ENCODE results near the gene SLC35F2.

Gene SLC35F2

GRCh38 chr11:107859459-107860239 is 1.1 kb upstream of the SLC35F2 start:
- Histone ChIP-seq H3K9ac (peak overlapping the region; percentile 82), H3K9me3 (no peaks in the 10 kb centered on the region), H3K4me3 (peak overlapping the region; percentile 83), H3K27me3 (no peaks in the 10 kb centered on the region), H4K20me1 (peaks cover 26% of the 10 kb centered on the region), H3K4me1 (peaks cover 12% of the 10 kb centered on the region), H3K36me3 (peaks cover 16% of the 10 kb centered on the region), H3K27ac (peak overlapping the region; percentile 78), H3K4me2 (peak overlapping the region; percentile 84)
- no peak for TF ChIP-seq Cebpa-rat (IDR thresholded peaks at IDR 0.05)

GRCh38 chr11:107857550-107858216 is 904 bp downstream of the SLC35F2 start:
- Histone ChIP-seq H3K4me3 (peak overlapping the region; percentile 83), H3K36me3 (peaks cover 24% of the 10 kb centered on the region), H3K4me1 (peaks cover 12% of the 10 kb centered on the region), H3K27me3 (no peaks in the 10 kb centered on the region), H3K9me3 (0 out of 2 replicates have a peak, but pooled peaks cover 3% of the 10 kb centered on the region), H3K9ac (peak overlapping the region; percentile 82), H3K4me2 (peak overlapping the region; percentile 84), H3K27ac (peak overlapping the region; percentile 78), H4K20me1 (peaks cover 43% of the 10 kb centered on the region)
- TF ChIP-seq Cebpa-rat (IDR thresholded peaks at IDR 0.05): no peak

DNA sequence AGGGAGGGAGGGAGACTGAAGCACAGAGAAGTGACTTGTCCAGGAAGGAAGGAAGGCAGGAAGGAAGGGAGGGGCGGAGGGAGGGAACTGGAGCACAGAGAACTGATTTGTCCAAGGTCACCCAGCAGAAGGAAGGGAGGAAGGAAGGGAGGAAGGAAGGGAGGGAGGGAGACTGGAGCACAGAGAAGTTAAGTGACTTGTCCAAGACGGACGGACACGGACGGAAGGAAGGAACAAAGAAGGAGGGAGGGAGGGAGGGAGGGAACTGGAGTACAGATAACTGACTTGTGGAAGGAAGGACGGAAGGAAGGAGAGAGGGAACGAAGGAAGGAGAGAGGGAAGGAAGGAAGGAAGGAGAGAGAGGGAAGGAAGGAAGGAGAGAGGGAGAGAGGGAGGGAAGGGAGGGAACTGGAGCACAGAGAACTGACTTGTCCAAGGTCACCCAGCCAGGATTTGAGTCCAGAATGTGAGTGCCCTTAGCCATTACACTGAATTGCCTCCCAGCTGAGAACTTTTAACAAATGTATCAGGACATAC is 1.5 kb downstream of the SLC35F2 start:
- no peak for TF ChIP-seq Cebpa-rat (IDR thresholded peaks at IDR 0.05)
- Histone ChIP-seq H3K9me3 (0 out of 2 replicates have a peak, but pooled peaks cover 3% of the 10 kb centered on the region), H3K4me2 (peak overlapping the region; percentile 84), H3K27ac (no peak overlapping the region), H3K4me1 (peaks cover 12% of the 10 kb centered on the region), H3K36me3 (peaks cover 24% of the 10 kb centered on the region), H3K4me3 (peak overlapping the region; percentile 83), H4K20me1 (peaks cover 49% of the 10 kb centered on the region), H3K27me3 (no peaks in the 10 kb centered on the region), H3K9ac (0 out of 2 replicates have a peak overlapping the region, but pooled peaks have one; percentile 82)

DNA sequence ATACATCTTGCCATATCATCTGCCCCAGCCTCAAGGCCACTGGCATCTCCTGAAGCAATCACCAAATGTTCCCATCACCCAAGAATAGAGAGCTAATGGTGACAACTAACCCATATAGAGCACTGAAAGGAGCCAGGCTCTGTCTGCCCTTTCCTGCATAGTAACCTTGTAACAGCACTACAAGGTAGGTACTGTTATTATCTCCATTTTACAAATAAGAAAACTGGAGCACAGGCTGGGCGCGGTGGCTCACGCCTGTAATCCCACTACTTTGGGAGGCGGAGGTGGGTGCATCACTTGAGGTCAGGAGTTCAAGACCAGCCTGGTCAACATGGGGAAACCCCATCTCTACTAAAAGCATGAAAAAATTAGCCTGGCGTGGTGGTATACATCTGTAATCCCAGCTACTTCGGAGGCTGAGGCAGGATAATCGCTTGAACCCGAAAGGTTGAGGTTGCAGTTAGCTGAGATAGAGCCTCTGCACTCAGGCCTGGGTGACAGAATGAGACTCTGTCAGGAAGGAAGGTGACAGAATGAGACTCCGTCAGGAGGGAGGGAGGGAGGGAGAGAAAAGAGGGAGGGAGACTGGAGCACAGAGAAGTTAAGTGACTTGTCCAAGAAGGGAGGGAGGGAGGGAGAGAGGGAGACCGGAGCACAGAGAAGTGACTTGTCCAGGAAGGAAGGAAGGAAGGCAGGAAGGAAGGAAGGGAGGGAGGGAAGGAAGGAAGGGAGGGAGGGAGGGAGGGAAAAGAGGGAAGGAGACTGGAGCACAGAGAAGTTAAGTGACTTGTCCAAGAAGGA is 2.2 kb downstream of the SLC35F2 start:
- Histone ChIP-seq H3K9ac (no peak overlapping the region), H3K4me2 (peak overlapping the region; percentile 84), H4K20me1 (peaks cover 56% of the 10 kb centered on the region), H3K4me3 (no peak overlapping the region), H3K36me3 (peaks cover 24% of the 10 kb centered on the region), H3K4me1 (peaks cover 12% of the 10 kb centered on the region), H3K27me3 (no peaks in the 10 kb centered on the region), H3K9me3 (0 out of 2 replicates have a peak, but pooled peaks cover 3% of the 10 kb centered on the region), H3K27ac (no peak overlapping the region)
- TF ChIP-seq Cebpa-rat (IDR thresholded peaks at IDR 0.05): no peak

- TF ChIP-seq Cebpa-rat (IDR thresholded peaks at IDR 0.05): no peak
- Histone ChIP-seq H3K4me3 (no peak overlapping the region), H3K9ac (no peak overlapping the region), H3K4me1 (peaks cover 6% of the 10 kb centered on the region), H4K20me1 (peaks cover 89% of the 10 kb centered on the region), H3K27me3 (no peaks in the 10 kb centered on the region), H3K36me3 (peaks cover 28% of the 10 kb centered on the region), H3K4me2 (no peak overlapping the region), H3K9me3 (0 out of 2 replicates have a peak, but pooled peaks cover 3% of the 10 kb centered on the region), H3K27ac (no peak overlapping the region)
Measured at GRCh38 chr11:107853070-107853469, 5.5 kb downstream of the SLC35F2 start.

DNA sequence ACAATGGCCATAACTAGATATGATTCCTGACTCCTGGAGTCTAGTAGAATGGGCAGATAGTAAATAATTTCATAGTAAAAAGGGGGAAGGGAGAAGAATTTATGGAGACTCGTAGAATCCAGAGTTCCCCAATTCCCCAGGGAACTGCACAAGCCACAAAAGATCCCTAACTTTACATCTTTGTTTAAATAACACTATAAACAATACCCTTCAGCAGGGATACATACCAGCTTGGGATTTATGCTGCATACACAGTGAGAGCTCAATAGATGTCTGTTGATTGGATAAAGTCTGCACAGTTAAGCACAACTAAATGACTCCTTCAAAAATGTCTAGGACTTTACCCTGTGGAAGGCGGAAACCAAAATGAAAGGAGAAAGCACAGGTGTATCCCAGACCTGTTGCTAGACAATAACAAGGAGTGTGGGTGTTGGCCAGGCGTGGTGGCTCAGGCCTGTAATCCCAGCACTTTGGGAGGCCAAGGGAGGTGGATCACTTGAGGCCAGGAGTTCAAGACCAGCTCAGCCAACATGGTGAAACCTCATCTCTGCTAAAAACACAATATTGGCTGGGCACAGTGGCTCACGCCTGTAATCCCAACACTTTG is 6.8 kb downstream of the SLC35F2 start:
- no peak overlapping the region for H3K4me2 ChIP-seq
- peaks cover 94% of the 10 kb centered on the region for H4K20me1 ChIP-seq
- H3K36me3 ChIP-seq: peaks cover 28% of the 10 kb centered on the region
- H3K9me3 ChIP-seq: 0 out of 2 replicates have a peak, but pooled peaks cover 3% of the 10 kb centered on the region
- TF ChIP-seq Cebpa-rat (IDR thresholded peaks at IDR 0.05): no peak
- H3K4me1 ChIP-seq: no peaks in the 10 kb centered on the region
- no peak overlapping the region for H3K9ac ChIP-seq
- no peaks in the 10 kb centered on the region for H3K27me3 ChIP-seq
- H3K4me3 ChIP-seq: no peak overlapping the region
- no peak overlapping the region for H3K27ac ChIP-seq

- no peak overlapping the region for H3K27ac ChIP-seq
- H4K20me1 ChIP-seq: peaks cover 97% of the 10 kb centered on the region
- 0 out of 2 replicates have a peak, but pooled peaks cover 3% of the 10 kb centered on the region for H3K9me3 ChIP-seq
- H3K27me3 ChIP-seq: no peaks in the 10 kb centered on the region
- no peak for TF ChIP-seq Cebpa-rat (IDR thresholded peaks at IDR 0.05)
- H3K4me2 ChIP-seq: no peak overlapping the region
- H3K9ac ChIP-seq: no peak overlapping the region
- no peaks in the 10 kb centered on the region for H3K4me1 ChIP-seq
- H3K36me3 ChIP-seq: peaks cover 24% of the 10 kb centered on the region
- H3K4me3 ChIP-seq: no peak overlapping the region
Measured at GRCh38 chr11:107849790-107850189, 8.8 kb downstream of the SLC35F2 start.

DNA sequence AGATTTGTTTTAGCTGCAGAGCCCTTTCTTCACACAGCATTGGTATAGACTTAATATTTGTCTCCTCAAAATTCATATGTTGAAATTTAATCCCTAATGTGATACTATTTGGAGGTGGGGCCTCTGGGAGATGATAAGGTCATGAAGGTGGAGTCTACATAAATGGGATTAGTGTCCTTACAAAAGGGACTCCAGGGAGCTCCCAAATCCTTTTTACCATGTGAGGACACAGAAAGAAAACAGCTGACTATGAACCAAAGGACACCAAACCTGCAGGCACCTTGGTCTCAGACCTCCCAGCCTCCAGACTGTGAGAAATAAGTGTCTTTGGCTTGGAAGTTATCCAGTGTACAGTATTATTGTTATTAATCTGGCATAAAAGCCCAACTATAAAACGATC is 10.2 kb downstream of the SLC35F2 start:
- H3K4me2 ChIP-seq: no peak overlapping the region
- H3K27ac ChIP-seq: no peak overlapping the region
- peaks cover 98% of the 10 kb centered on the region for H4K20me1 ChIP-seq

GRCh38 chr11:107847184-107847583 is 11.4 kb downstream of the SLC35F2 start:
- Histone ChIP-seq H3K4me1 (no peaks in the 10 kb centered on the region), H3K4me3 (no peak overlapping the region), H4K20me1 (peaks cover 98% of the 10 kb centered on the region), H3K9ac (no peak overlapping the region), H3K4me2 (no peak overlapping the region), H3K36me3 (peaks cover 22% of the 10 kb centered on the region), H3K27ac (no peak overlapping the region), H3K27me3 (no peaks in the 10 kb centered on the region), H3K9me3 (no peaks in the 10 kb centered on the region)
- TF ChIP-seq Cebpa-rat (IDR thresholded peaks at IDR 0.05): no peak

More for the DNA sequence above, 10.2 kb downstream of the SLC35F2 start:
- Histone ChIP-seq H3K9ac (no peak overlapping the region), H3K9me3 (no peaks in the 10 kb centered on the region), H3K4me3 (no peak overlapping the region), H3K4me1 (no peaks in the 10 kb centered on the region), H3K27me3 (no peaks in the 10 kb centered on the region), H3K36me3 (peaks cover 22% of the 10 kb centered on the region)
- no peak for TF ChIP-seq Cebpa-rat (IDR thresholded peaks at IDR 0.05)
